HG03521 (cell line): Measurements from ENCODE around the gene TCEAL7.
"Not testable (repeated sequence)": the region's sequence is repeated elsewhere in the genome, so short reads cannot be mapped to it uniquely, and the experiment has no call there.

Experiments used
- ATAC-seq: cut with Tn5 transposase; IDR thresholded peaks from one replicate; pipeline ENCODE4 v1.9.1; 2021; ENCODE audit warnings: mild to moderate bottlenecking, moderate library complexity; ENCODE audit not compliant: unreplicated experiment

Gene TCEAL7

DNA sequence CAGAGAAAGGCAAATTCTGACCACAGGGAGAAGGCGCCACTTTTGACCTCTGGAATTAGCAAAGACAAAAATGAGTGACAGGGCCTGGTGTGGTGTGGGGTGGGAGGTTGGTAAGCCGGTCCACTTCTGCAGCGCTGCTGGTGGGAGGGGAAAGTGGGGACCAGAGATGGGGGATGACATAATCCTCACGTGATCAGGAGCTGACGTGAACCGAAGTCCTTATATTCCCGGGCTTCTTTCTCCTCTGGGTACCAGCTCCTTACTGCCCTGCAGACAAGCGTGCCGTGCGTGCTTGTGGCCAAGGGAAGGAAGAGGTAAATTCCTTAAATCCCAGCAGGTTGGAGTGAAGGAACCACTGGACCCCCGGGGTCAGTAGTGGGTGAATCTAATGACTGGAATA lies at the start of gene TCEAL7:
TSS of gene TCEAL7 (plus strand) at position 249 of the 400 bp plus-strand sequence. CDS start 1,165 bp downstream, outside the sequence.
- ATAC-seq = no peak

GRCh38 chrX:103293118-103293517 lies 36.9 kb upstream of the TCEAL7 start:
- ATAC-seq = no peak

GRCh38 chrX:103304705-103305104 lies 25.3 kb upstream of the TCEAL7 start:
- no peak for ATAC-seq

DNA sequence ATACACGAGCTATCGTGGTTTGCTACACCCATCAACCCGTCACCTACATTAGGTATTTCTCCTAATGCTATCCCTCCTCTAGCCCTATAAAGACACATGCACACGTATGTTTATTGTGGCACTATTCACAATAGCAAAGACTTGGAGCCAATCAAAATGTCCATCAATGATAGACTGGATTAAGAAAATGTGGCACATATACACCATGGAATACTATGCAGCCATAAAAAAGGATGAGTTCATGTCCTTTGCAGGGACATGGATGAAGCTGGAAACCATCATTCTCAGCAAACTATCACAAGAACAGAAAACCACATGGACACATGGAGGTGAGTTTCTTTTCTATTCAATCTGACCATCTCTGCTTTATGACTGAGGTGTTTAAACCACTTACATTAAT lies 24.4 kb upstream of the TCEAL7 start:
- not testable (repeated sequence) for ATAC-seq

DNA sequence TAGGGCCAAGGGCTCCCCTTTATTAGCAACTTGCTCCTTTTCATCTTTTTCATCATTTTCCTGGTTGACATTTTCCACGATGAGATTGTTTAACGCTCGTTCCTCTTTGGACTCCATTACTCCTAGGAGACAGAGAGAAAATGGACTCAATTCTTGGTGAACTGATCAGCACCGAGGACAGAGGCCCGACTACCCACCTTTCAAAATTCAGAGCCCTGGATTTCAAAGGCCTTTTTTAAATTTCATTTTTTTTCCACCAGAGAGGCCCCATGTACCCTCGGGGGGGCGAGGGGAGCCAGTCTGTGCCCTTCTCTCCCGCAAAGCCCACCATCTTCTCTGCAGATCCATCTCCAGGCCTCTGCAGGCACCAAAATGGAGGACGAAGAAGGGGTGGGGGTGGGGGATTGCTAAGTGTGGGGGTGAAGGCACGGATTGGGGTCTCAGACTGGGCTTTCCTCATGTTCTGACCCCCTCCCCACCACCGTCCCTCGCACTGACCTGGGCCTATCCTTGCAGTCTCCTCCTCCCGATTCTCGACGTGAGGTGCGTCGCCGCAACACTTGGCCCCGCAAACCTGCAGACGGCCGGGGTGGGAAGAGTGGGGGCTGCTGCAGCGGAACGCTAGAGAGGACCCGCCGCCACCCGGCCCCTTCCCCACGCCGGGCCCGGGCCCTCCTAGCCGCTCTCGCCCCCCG lies 20.0 kb upstream of the TCEAL7 start:
- no peak for ATAC-seq

- ATAC-seq = peak; percentile 99
These were observed 19.3 kb upstream of the TCEAL7 start, which contains the start of gene BEX2 for GRCh38 chrX:103310555-103311398. BEX2 (minus strand) TSS chrX:103310990; CDS start chrX:103309976, 1,014 bp downstream.

- ATAC-seq = no peak
These were observed 18.6 kb upstream of the TCEAL7 start for GRCh38 chrX:103311399-103311780.

GRCh38 chrX:103330681-103331288 lies 746 bp downstream of the TCEAL7 start:
- no peak for ATAC-seq

DNA sequence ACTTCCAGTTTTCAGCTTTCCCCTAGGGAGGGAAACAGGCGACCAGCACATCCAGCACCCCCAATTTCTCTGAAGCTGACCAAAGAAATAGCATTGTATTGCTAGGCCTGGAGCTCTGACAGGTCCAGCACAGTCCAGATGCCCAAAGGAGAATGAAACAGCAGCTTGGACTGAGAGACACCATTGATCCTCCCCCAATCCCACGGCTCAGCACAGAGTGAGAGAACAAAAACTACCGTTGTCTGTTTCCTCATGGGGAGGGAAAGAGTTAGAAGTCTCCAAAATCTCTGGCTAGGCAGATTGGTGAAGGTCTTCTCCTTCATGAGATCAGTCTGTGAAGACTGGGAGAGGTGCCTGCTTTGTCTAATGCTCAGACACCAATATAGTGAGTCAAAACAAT lies 8.6 kb downstream of the TCEAL7 start:
- no peak for ATAC-seq

- ATAC-seq = no peak
These were observed 13.1 kb downstream of the TCEAL7 start for GRCh38 chrX:103343105-103343504.

DNA sequence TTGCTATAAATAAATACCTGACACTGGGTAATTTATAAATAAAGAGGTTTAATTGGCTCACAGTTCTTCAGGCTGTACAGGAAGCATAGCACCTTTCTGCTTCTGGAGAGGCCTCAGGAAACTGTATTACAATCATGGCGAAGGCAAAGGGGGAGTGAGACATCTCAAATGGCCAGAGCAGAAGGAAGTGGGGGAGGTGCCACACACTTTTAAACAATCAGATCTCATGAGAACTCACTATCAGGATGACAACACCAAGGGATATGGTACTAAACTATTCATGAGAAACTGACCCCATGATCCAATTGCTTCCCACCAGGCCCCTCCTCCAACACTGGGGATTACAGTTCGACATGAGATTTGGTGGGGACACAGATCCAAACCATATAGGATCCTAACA lies 14.6 kb downstream of the TCEAL7 start:
- no peak for ATAC-seq

GRCh38 chrX:103347682-103348397 lies 17.8 kb downstream of the TCEAL7 start:
- ATAC-seq = no peak

- no peak for ATAC-seq
These were observed 26.2 kb downstream of the TCEAL7 start, which contains the start of gene TCEAL9 for GRCh38 chrX:103356130-103356798. TCEAL9 (plus strand) TSS chrX:103356506; CDS start chrX:103357685, 1,179 bp downstream.

GRCh38 chrX:103356858-103357257 lies 26.8 kb downstream of the TCEAL7 start:
- ATAC-seq = no peak

DNA sequence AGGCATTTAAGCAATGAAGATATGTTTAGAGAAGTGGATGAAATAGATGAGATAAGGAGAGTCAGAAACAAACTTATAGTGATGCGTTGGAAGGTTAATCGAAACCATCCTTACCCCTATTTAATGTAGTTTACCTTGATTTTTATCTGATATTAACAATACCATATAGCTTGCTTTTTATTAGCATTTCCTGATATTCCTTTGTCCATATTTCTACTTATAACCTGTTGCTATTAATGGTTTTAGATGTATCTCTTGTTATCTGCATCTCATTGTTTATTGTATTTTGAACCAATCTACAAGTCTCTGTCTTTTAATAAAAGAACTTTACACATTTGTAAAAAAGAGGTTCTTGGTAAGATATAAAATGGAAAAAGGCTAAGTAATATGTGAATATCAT lies 27.8 kb downstream of the TCEAL7 start:
- no peak for ATAC-seq

DNA sequence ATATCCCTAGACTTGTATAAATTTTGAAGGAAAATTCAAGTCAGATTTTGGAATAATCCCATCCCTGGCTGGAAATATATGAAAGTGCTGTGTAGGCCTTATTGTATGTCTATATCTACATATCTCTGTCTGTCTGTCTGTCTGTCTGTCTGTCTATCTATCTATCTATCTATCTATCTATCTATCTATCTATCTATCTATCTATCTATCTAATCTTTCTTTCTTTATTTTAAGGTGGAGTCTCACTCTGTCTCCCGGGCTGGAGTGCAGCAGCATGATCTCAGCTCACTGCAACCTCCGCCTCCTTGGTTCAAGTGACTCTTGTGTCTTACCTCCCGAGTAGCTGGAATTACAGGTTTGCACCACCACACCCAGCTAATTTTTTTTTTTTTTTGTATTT lies 29.6 kb downstream of the TCEAL7 start:
- not testable (repeated sequence) for ATAC-seq

- ATAC-seq = no peak
These were observed 30.1 kb downstream of the TCEAL7 start for GRCh38 chrX:103360092-103360491.

- ATAC-seq = no peak
These were observed 30.9 kb downstream of the TCEAL7 start for GRCh38 chrX:103360916-103361315.

DNA sequence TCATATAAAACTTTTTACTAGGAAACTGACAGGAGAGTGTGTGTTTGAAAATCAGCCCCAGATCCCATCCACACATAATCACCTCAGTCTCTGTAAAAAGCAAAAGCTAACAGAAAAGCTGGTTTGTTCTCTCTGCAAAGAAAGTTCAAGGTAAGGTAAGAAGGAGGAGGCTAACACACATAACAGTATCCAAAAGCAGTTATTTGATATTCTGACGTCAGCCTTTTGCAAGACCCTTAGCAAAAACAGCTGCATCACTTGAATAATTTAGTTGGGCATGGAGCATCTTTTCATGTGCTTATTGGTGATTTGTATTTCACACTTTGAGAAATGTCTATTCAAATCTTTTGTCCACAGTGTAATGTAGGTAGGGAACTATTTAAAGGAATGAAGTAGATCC lies 31.8 kb downstream of the TCEAL7 start:
- ATAC-seq = no peak

DNA sequence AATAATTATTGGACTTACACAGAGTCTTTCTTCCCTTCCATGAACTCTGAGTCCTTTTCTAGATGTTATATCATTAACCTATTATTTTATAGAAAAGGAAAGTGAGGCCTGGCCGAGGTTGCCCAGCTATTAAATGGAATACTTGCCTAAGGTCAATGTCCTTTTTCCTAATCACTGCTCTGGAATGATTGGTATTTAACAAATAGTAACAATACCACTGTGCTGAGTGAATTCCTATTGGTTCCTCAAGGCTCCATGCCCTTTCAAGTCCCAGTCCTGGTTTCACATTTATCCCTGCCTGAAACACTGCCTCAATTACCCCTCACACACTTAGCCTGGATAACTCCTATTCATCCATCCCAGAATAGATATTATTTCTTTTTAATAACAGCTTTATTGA lies 32.4 kb downstream of the TCEAL7 start:
- ATAC-seq = no peak
